GM23248 (cell line): ENCODE measurements around the gene HOXA9.

Experiments
- EZH2 ChIP-seq: fragments of 200-600 bp; sonication (generic); IDR thresholded peaks from 2 replicates; pipeline ENCODE4 v1.6.1; 2018; ENCODE audit warnings: antibody characterized with exemption, mild to moderate bottlenecking; ENCODE audit not compliant: insufficient read depth, poor library complexity, severe bottlenecking
- EZH2phosphoT487 ChIP-seq: fragments of 200-600 bp; sonication (generic); IDR thresholded peaks from 2 replicates; pipeline ENCODE4 v1.6.1; 2018; ENCODE audit warnings: antibody characterized with exemption, moderate library complexity, mild to moderate bottlenecking, low read depth; ENCODE audit not compliant: insufficient read depth

DNA sequence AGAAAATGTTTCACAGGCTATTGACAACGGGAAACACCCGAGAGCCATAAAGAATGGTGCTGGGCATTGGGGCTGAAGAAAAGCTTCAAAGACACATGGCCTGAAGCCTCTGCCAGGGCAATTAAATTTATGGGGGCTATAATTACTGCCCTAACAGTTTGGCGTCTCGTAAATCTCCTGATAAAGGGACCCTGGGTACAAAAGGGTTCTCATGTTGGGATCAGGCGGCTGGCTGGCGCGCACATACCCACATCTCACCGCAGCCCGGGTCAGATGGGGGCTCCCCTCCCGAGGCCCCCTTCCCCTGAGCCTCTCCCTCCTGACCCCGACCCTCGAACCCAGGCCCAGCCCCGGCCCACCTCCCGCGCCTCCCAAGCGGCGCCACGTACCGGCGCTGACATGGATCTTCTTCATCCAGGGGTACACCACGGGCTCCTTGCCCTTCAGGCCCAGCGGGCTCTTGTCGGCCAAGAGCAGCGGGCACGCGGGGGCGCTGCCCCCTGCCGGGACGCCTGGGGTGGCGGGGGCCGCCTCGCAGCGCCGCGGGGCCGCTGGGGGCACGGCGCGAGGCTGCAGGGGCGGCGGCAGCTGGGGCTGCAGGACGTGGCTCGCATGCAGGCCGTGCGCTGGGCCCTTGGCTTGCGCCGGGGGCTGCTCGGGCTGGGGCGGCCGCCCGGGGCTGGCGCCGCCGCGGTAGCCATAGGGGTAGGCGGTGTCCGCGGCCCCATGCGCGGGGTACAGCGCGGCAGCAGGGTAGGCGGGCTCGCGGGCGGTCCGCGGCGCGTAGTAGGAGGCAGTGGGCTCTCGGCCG is 35.4 kb downstream of the HOXA9 start:
- TF ChIP-seq EZH2 (no peak), EZH2phosphoT487 (no peak)
